HTR-8/SVneo (cell line): Measurements from ENCODE around the gene SCN1A.
"Not testable (repeated sequence)": the region's sequence is repeated elsewhere in the genome, so short reads cannot be mapped to it uniquely, and the experiment has no call there.

Experiments used
- DNase-seq: peaks from one replicate; pipeline ENCODE4 v3.0.0; 2011; ENCODE audit warnings: low spot score, mixed read lengths; ENCODE audit not compliant: insufficient read length
- FAIRE-seq: peaks from 2 replicates; lab custom pipeline; 2011; peaks lifted over from hg19 to GRCh38; lab: Jason Lieb, UNC

The SCN1A gene

DNA sequence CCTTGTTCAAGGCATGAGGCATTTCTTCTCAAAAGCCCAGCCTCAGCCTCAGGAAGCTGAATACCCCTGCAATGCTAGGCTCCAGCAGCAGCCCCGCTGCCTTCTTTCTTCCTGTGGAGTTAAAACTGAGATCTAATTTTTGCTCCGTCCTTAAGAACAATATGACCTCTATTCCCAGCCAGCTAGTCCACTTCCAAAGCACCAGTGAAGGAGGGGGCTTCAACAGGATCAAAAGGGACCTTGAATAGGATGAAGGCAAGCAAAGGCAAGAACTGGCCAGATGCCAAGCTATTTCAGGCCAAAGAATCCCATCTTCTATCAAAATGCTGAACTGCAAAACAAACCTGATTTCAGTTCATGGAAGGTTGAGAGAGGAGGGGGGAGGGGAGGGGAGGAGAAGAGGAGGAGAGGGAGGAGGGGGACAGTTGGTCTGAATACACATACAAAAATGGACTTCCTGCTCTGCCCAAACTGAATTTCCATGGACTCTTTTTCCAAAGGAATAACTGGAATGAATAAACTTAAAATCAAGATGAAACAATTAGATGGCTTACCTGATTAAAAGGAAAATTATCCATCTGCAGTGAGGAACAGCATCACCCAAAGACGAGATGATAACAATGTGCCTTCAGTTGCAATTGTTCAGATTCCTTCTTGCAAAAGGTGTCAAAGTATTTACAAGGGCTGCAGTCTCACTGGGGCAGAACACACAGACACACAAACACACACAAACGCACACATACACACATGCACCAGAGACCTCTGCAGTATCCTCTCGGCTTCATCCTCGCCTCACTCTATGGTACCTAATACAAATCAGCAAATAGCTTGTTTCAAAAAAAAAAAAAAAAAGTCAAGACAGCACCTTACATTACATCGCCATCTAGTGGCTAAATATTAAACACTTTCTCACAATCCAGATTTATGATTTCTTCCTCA is at the start of gene SCN1A:
TSS of gene SCN1A (minus strand) at position 804 of the 939 bp plus-strand sequence. CDS start 54,399 bp downstream, outside the sequence.
- FAIRE-seq: no peak
- DNase-seq: peak; percentile 10

GRCh38 chr2:166173263-166173662 is 45.4 kb upstream of the SCN1A start:
- FAIRE-seq (no peak), DNase-seq (no peak)

DNA sequence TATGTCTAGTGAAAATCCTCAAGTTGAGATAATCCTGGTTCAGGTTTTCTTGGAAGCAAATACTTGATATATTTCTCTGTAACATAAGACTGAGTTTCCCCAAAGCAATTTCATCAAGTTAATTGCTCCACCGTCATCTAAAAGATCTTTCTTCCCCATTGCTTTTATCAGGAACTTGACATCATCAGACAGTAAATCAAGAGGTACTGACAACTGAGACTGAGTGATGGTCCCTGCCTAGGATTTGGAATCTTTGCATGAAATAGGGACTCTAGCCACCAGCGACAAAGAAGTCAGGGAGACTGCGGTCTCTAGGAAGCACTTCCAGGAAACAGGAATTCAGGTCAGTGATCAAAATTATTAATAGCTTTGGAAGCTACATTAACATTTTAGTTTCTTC is 43.4 kb upstream of the SCN1A start:
- DNase-seq (no peak), FAIRE-seq (no peak)

GRCh38 chr2:166170356-166170755 is 42.5 kb upstream of the SCN1A start:
- FAIRE-seq: no peak
- no peak for DNase-seq

GRCh38 chr2:166167449-166167848 is 39.6 kb upstream of the SCN1A start:
- no peak for FAIRE-seq
- DNase-seq: no peak

DNA sequence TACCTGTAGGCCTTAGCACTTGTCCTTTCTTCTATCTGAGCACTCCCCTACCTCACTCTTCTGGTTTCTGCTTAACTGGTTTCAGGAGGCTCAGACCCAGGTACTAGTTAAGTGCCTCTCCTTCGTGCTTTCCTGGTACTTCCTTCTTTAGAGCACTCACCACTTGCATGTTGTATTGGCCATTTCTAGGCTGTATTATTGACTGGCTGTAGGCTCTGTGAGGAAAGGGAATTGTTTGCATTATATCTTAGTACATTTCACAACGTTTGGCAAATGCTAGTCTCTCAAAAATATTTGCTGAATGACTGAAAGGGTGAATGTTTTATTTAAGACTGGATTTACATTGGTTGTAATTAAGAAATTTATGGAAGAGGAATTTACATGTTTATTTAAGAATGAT is 36.0 kb upstream of the SCN1A start:
- DNase-seq (no peak), FAIRE-seq (no peak)

GRCh38 chr2:166158546-166158945 is 30.7 kb upstream of the SCN1A start:
- no peak for FAIRE-seq

GRCh38 chr2:166157578-166157977 is 29.8 kb upstream of the SCN1A start:
- DNase-seq: no peak
- no peak for FAIRE-seq

More at GRCh38 chr2:166158546-166158945, 30.7 kb upstream of the SCN1A start:
- no peak for DNase-seq

- DNase-seq (no peak), FAIRE-seq (no peak)
Observed at GRCh38 chr2:166156985-166157490, 29.2 kb upstream of the SCN1A start.

DNA sequence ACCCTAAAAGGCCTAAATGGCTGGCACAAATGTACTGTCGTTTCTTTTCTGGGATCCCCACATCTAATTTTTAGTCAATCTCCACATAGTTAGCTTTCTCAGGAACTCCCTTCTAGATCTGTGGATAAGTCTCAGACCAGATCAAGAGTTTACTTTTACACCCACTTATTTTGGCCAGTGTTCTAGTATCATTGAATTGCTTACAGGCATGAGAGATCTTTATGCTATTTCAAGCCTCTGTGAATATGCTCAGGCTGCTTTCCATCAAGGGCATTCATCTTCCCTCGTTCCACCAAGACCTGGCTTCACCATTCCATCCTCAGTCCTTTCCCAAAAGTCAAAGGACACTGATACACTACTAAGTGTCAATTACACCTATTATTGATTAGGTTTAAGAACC is 27.8 kb upstream of the SCN1A start:
- no peak for FAIRE-seq

DNA sequence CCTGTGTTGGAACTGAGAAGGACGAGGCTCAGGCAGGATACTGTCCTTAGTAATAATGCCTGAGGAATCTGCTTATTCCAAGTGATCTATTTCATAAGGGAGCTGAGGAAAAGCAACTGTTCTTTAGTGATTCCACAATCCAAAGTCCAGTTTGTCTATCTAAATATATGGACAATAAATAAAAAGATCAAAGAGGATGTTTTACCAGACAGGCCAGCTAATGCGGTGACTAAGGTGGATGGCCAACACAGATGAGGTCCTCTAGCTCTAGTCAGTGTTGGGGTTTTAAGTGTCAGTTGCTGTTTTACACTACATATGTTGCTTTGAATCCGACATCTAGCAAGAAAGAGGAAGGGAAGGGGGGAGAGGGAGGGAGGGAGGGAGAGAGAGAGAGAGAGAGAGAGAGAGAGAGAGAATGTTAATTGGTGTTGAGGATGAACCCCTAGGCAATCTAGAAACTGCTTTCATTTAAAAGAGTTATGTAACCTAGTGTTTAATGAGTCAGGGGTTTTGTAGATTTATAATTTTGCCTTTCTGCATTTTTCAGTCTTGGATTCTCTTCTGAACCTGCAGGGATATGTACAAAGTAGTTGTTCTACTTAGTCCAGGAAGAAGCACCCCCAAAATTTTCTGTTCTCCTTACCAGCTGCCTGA is 27.0 kb upstream of the SCN1A start:
- FAIRE-seq: no peak
- no peak for DNase-seq

More for the DNA sequence above, 27.8 kb upstream of the SCN1A start:
- DNase-seq: no peak

DNA sequence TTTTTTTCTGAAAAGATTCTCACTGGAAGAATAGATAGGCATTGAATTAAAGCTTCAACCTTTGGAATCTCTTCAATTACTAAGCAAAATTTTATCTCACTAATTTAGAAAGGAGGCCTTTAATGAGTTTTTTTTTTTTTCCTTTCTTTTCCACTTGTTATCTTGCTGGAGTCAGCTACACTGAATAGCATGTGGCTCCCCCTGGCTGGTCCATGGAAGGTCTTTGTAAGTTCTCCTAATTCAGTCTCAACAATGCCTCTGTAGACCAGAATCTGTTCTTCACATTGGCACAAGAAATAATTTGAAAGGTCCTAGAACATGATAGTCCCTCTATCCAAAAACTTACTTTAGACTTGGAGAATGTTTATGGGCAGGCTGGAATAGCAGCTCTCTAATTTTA is 24.2 kb upstream of the SCN1A start:
- DNase-seq: no peak
- no peak for FAIRE-seq

- FAIRE-seq (no peak), DNase-seq (no peak)
Observed at GRCh38 chr2:166148500-166149400, 20.9 kb upstream of the SCN1A start.

DNA sequence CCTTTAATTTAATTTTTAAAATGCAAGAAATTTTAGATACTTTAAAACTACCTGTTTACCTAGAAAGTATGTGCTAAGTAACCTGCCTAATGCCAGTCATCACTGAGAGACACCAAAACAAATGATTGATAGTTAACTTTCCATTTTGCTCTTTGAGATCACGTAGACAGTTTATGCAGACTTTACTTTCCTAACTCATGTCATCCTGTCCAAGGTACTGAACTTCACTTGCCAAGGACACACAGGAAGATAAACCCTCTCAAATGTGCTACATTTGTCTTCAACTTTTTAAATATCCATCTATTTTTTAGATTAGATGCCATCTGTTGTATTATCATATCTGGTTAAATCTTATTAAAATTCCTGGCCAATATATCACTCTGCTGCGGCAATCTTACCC is 20.1 kb upstream of the SCN1A start:
- FAIRE-seq: no peak
- DNase-seq: no peak

DNA sequence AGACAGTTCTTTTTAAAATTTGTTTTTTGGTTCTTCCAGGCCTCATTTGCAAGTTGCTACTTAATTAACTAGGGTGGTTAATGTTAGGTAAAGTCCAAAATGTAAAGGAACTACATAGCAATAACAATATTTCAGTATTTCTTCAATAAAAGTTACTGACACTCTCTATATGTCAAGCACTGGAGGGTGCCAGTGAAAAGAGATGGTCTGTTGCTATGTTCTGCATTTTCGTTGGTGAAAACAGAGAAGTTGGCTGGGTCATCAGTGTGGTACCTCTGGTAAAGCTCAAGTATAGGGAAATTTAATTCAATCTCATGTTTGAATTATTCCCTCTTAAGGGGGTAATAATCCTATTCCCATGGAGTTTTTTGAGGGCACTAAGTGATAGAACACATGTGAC is 16.3 kb upstream of the SCN1A start:
- no peak for FAIRE-seq
- DNase-seq: no peak

- DNase-seq (no peak), FAIRE-seq (no peak)
Observed at GRCh38 chr2:166140932-166141331, 13.1 kb upstream of the SCN1A start.

- FAIRE-seq (no peak), DNase-seq (no peak)
Observed at GRCh38 chr2:166140475-166140874, 12.7 kb upstream of the SCN1A start.

DNA sequence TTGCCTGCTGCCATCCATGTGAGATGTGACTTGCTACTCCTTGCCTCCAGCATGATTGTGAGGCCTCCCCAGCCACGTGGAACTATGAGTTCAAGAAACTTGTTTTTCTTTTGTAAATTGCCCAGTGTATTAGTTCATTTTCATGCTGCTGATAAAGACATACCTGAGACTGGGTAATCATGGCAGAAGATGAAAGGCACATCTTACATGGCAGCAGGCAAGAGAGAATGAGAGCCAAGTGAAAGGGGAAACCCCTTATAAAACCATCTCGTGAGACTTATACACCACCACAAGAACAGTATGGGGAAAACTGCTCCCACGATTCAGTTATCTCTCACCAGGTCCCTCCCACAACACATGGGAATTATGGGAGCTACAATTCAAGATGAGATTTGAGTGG is 11.7 kb upstream of the SCN1A start:
- FAIRE-seq, DNase-seq: not testable (repeated sequence)

DNA sequence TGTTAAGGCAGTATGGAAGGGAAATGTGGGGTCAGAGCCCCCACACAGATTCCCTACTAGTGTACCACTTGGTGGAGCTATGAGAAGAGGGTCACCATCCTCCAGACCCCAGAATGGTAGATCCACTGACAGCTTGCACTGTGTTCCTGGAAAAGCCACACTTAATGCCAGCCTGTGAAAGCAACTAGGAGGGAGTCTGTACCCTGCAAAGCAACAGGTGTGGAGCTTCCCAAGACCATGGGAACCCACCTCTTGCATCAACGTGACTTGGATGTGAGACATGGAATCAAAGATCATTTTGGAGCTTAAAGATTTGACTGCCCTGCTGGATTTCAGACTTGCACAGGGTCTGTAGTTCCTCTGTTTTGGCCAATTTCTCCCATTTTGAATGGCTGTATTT is 10.8 kb upstream of the SCN1A start:
- no peak for DNase-seq
- no peak for FAIRE-seq

- FAIRE-seq (no peak), DNase-seq (no peak)
Observed at GRCh38 chr2:166138144-166138543, 10.3 kb upstream of the SCN1A start.
